ENCODE results near the gene PTPRN2. TPM values are rescaled to one million over a fixed set of nuclear protein-coding genes. Genes with fewer than 3 reads are reported as not detected.
"Not testable (repeated sequence)": the region's sequence is repeated elsewhere in the genome, so short reads cannot be mapped to it uniquely, and the experiment has no call there.

PTPRN2 gene
- total RNA-seq (2012; rRNA removed): 0.44 and 0.76 TPM in 2 replicates

GRCh38 chr7:158587162-158588084 is at the start of gene PTPRN2:
Gene PTPRN2, minus strand, starts transcription at chr7:158587823.
- Histone ChIP-seq H3K4me3 (ENCODE audit: low read length) (peak within 1 kb of the TSS; percentile 58), H3K4me1 (ENCODE audit: control insufficient read depth, insufficient read depth, low read length) (no peaks in the 10 kb centered on the region), H3K27me3 (ENCODE audit: control insufficient read depth, insufficient read depth, low read length) (peaks cover 39% of the 10 kb centered on the region), H3K9ac (ENCODE audit: low read depth, low read length) (no peak within 1 kb of the TSS), H3K9me3 (replicated peaks; ENCODE audit: low read length) (no peaks in the 10 kb centered on the region), H3K4me2 (ENCODE audit: low read length) (peak within 1 kb of the TSS; percentile 77), H3K36me3 (ENCODE audit: insufficient read depth, low read length) (no peaks in the 10 kb centered on the region)

GRCh38 chr7:158633055-158633956 is 45.7 kb upstream of the PTPRN2 start:
- Histone ChIP-seq H3K9me3 (replicated peaks; ENCODE audit: low read length) (no peaks in the 10 kb centered on the region), H3K4me3 (ENCODE audit: low read length) (no peak overlapping the region), H3K36me3 (ENCODE audit: insufficient read depth, low read length) (peaks cover 18% of the 10 kb centered on the region), H3K4me2 (ENCODE audit: low read length) (no peak overlapping the region), H3K27me3 (ENCODE audit: control insufficient read depth, insufficient read depth, low read length) (no peaks in the 10 kb centered on the region), H3K4me1 (ENCODE audit: control insufficient read depth, insufficient read depth, low read length) (peaks cover 3% of the 10 kb centered on the region), H3K9ac (ENCODE audit: low read depth, low read length) (no peak overlapping the region)

GRCh38 chr7:158631574-158632195 is 44.1 kb upstream of the PTPRN2 start:
- Histone ChIP-seq H3K9ac (ENCODE audit: low read depth, low read length) (no peak overlapping the region), H3K27me3 (ENCODE audit: control insufficient read depth, insufficient read depth, low read length) (no peaks in the 10 kb centered on the region), H3K4me1 (ENCODE audit: control insufficient read depth, insufficient read depth, low read length) (peaks cover 3% of the 10 kb centered on the region), H3K4me3 (ENCODE audit: low read length) (no peak overlapping the region), H3K36me3 (ENCODE audit: insufficient read depth, low read length) (peaks cover 14% of the 10 kb centered on the region), H3K9me3 (replicated peaks; ENCODE audit: low read length) (no peaks in the 10 kb centered on the region), H3K4me2 (ENCODE audit: low read length) (no peak overlapping the region)

GRCh38 chr7:158626289-158626688 is 38.7 kb upstream of the PTPRN2 start:
- not testable (repeated sequence) for H3K4me3 ChIP-seq (ENCODE audit: low read length); H3K9me3 ChIP-seq (replicated peaks; ENCODE audit: low read length); H3K9ac ChIP-seq (ENCODE audit: low read depth, low read length); H3K4me1 ChIP-seq (ENCODE audit: control insufficient read depth, insufficient read depth, low read length); H3K4me2 ChIP-seq (ENCODE audit: low read length); H3K27me3 ChIP-seq (ENCODE audit: control insufficient read depth, insufficient read depth, low read length)
- peaks cover 14% of the 10 kb centered on the region for H3K36me3 ChIP-seq (ENCODE audit: insufficient read depth, low read length)

- no peaks in the 10 kb centered on the region for H3K36me3 ChIP-seq (ENCODE audit: insufficient read depth, low read length)
- no peaks in the 10 kb centered on the region for H3K9me3 ChIP-seq (replicated peaks; ENCODE audit: low read length)
- peaks cover 3% of the 10 kb centered on the region for H3K4me1 ChIP-seq (ENCODE audit: control insufficient read depth, insufficient read depth, low read length)
- no peak overlapping the region for H3K4me3 ChIP-seq (ENCODE audit: low read length)
- no peaks in the 10 kb centered on the region for H3K27me3 ChIP-seq (ENCODE audit: control insufficient read depth, insufficient read depth, low read length)
- no peak overlapping the region for H3K4me2 ChIP-seq (ENCODE audit: low read length)
- no peak overlapping the region for H3K9ac ChIP-seq (ENCODE audit: low read depth, low read length)
Measured at GRCh38 chr7:158623241-158623640, 35.6 kb upstream of the PTPRN2 start.

GRCh38 chr7:158620839-158621441 is 33.3 kb upstream of the PTPRN2 start:
- Histone ChIP-seq H3K4me1 (ENCODE audit: control insufficient read depth, insufficient read depth, low read length) (peaks cover 3% of the 10 kb centered on the region), H3K4me3 (ENCODE audit: low read length) (no peak overlapping the region), H3K27me3 (ENCODE audit: control insufficient read depth, insufficient read depth, low read length) (no peaks in the 10 kb centered on the region), H3K4me2 (ENCODE audit: low read length) (no peak overlapping the region), H3K9ac (ENCODE audit: low read depth, low read length) (no peak overlapping the region), H3K36me3 (ENCODE audit: insufficient read depth, low read length) (no peaks in the 10 kb centered on the region), H3K9me3 (replicated peaks; ENCODE audit: low read length) (no peaks in the 10 kb centered on the region)

GRCh38 chr7:158620418-158620817 is 32.8 kb upstream of the PTPRN2 start:
- Histone ChIP-seq H3K9me3 (replicated peaks; ENCODE audit: low read length) (no peaks in the 10 kb centered on the region), H3K4me2 (ENCODE audit: low read length) (no peak overlapping the region), H3K4me3 (ENCODE audit: low read length) (no peak overlapping the region), H3K27me3 (ENCODE audit: control insufficient read depth, insufficient read depth, low read length) (no peaks in the 10 kb centered on the region), H3K36me3 (ENCODE audit: insufficient read depth, low read length) (no peaks in the 10 kb centered on the region), H3K4me1 (ENCODE audit: control insufficient read depth, insufficient read depth, low read length) (peaks cover 3% of the 10 kb centered on the region), H3K9ac (ENCODE audit: low read depth, low read length) (peak overlapping the region; percentile 13)

GRCh38 chr7:158618745-158619140 is 31.1 kb upstream of the PTPRN2 start:
- H3K4me1 ChIP-seq (ENCODE audit: control insufficient read depth, insufficient read depth, low read length): peaks cover 5% of the 10 kb centered on the region
- no peaks in the 10 kb centered on the region for H3K36me3 ChIP-seq (ENCODE audit: insufficient read depth, low read length)
- H3K4me3 ChIP-seq (ENCODE audit: low read length): no peak overlapping the region
- H3K4me2 ChIP-seq (ENCODE audit: low read length): no peak overlapping the region
- H3K27me3 ChIP-seq (ENCODE audit: control insufficient read depth, insufficient read depth, low read length): no peaks in the 10 kb centered on the region
- H3K9ac ChIP-seq (ENCODE audit: low read depth, low read length): no peak overlapping the region
- no peaks in the 10 kb centered on the region for H3K9me3 ChIP-seq (replicated peaks; ENCODE audit: low read length)

GRCh38 chr7:158617737-158618128 is 30.1 kb upstream of the PTPRN2 start:
- no peaks in the 10 kb centered on the region for H3K9me3 ChIP-seq (replicated peaks; ENCODE audit: low read length)
- no peak overlapping the region for H3K4me2 ChIP-seq (ENCODE audit: low read length)
- H3K4me3 ChIP-seq (ENCODE audit: low read length): no peak overlapping the region
- H3K27me3 ChIP-seq (ENCODE audit: control insufficient read depth, insufficient read depth, low read length): no peaks in the 10 kb centered on the region
- peaks cover 3% of the 10 kb centered on the region for H3K36me3 ChIP-seq (ENCODE audit: insufficient read depth, low read length)
- H3K9ac ChIP-seq (ENCODE audit: low read depth, low read length): no peak overlapping the region
- H3K4me1 ChIP-seq (ENCODE audit: control insufficient read depth, insufficient read depth, low read length): peaks cover 5% of the 10 kb centered on the region

- Histone ChIP-seq H3K36me3 (ENCODE audit: insufficient read depth, low read length) (peaks cover 3% of the 10 kb centered on the region), H3K9ac (ENCODE audit: low read depth, low read length) (no peak overlapping the region), H3K27me3 (ENCODE audit: control insufficient read depth, insufficient read depth, low read length) (no peaks in the 10 kb centered on the region), H3K9me3 (replicated peaks; ENCODE audit: low read length) (no peaks in the 10 kb centered on the region), H3K4me2 (ENCODE audit: low read length) (no peak overlapping the region), H3K4me1 (ENCODE audit: control insufficient read depth, insufficient read depth, low read length) (peaks cover 2% of the 10 kb centered on the region), H3K4me3 (ENCODE audit: low read length) (no peak overlapping the region)
Measured at GRCh38 chr7:158616050-158616449, 28.4 kb upstream of the PTPRN2 start.

GRCh38 chr7:158614700-158615099 is 27.1 kb upstream of the PTPRN2 start:
- peaks cover 2% of the 10 kb centered on the region for H3K4me1 ChIP-seq (ENCODE audit: control insufficient read depth, insufficient read depth, low read length)
- H3K36me3 ChIP-seq (ENCODE audit: insufficient read depth, low read length): peaks cover 3% of the 10 kb centered on the region
- H3K4me2 ChIP-seq (ENCODE audit: low read length): no peak overlapping the region
- H3K4me3 ChIP-seq (ENCODE audit: low read length): no peak overlapping the region
- no peaks in the 10 kb centered on the region for H3K9me3 ChIP-seq (replicated peaks; ENCODE audit: low read length)
- no peaks in the 10 kb centered on the region for H3K27me3 ChIP-seq (ENCODE audit: control insufficient read depth, insufficient read depth, low read length)
- no peak overlapping the region for H3K9ac ChIP-seq (ENCODE audit: low read depth, low read length)
